H1 (cell line): ENCODE measurements around the gene MFSD2B. TPM values are rescaled to one million over a fixed set of nuclear protein-coding genes. Genes with fewer than 3 reads are reported as not detected.

Experiments used
- BCL11A ChIP-seq, 2 experiments: IDR thresholded peaks; one replicate each; pipeline ENCODE4 v1.6.1; 2011; ENCODE audit warnings: low read depth in 2 of 2, low read length in 2 of 2, mild to moderate bottlenecking in 2 of 2
- CHD7 ChIP-seq: fragments of 300-600 bp; sonication (generic); IDR thresholded peaks from 2 replicates; pipeline ENCODE4 v1.7.1; 2012; ENCODE audit warnings: low read length, moderate library complexity, mild to moderate bottlenecking, inconsistent platforms; ENCODE audit not compliant: insufficient replicate concordance
- CTBP2 ChIP-seq: IDR thresholded peaks from 2 replicates; pipeline ENCODE4 v1.7.0; 2011; ENCODE audit warnings: borderline replicate concordance, mild to moderate bottlenecking, moderate library complexity, mixed read lengths, low read length; ENCODE audit not compliant: insufficient read depth, insufficient read length
- EGR1 ChIP-seq: IDR thresholded peaks from 2 replicates; pipeline ENCODE4 v1.6.1; 2011; ENCODE audit warnings: low read depth, low read length, borderline replicate concordance
- KDM5A ChIP-seq: fragments of 200-600 bp; IDR thresholded peaks from 2 replicates; pipeline ENCODE4 v1.7.1; 2012; ENCODE audit warnings: mild to moderate bottlenecking, low read length, inconsistent platforms, mixed read lengths
- polyA plus RNA-seq, 7 experiments: library from polyadenylated mRNA; depleted of rRNA in 3 of 7; stranded (reverse) in 5 of 7; unstranded in 2 of 7; fragments of >200 nt in 5 of 7; fragments of 200-250 nt in 2 of 7; gene quantifications; 1 replicate in 5 of 7; 2 replicates in 1 of 7; 4 replicates in 1 of 7; pipeline versions ENCODE4 v1.2.1 to v1.2.3, GENCODE V29; 2011 to 2013; ENCODE audit warnings: missing spikeins in 2 of 7, mixed read lengths in 2 of 7
- total RNA-seq: library from RNA; stranded (reverse); fragmentation: NEBNext Ultra II Directional; extraction: Animal tissue kit (Norgen Biotek cat#: 25700); gene quantifications from 2 replicates; pipeline ENCODE4 v1.2.1, GENCODE V29; 2021

The MFSD2B gene
- total and polyA plus RNA-seq, 2 of the 8 experiments (the other 6 are each of a cell fraction or from before 2014, with no cell fraction given): 0.33 to 0.48 TPM

- TF ChIP-seq CHD7: no peak
- TF ChIP-seq CTBP2: no peak
- TF ChIP-seq KDM5A: no peak
- TF ChIP-seq EGR1: no peak
- no peak for TF ChIP-seq BCL11A (IDR thresholded peaks at IDR 0.05; ENCODE audit: low read depth in 2 of 2, low read length in 2 of 2)
Observed at GRCh38 chr2:24075259-24075658, 65.4 kb downstream of the MFSD2B start (continued).
